Measurements from ENCODE around the gene AQP12A.

DNA sequence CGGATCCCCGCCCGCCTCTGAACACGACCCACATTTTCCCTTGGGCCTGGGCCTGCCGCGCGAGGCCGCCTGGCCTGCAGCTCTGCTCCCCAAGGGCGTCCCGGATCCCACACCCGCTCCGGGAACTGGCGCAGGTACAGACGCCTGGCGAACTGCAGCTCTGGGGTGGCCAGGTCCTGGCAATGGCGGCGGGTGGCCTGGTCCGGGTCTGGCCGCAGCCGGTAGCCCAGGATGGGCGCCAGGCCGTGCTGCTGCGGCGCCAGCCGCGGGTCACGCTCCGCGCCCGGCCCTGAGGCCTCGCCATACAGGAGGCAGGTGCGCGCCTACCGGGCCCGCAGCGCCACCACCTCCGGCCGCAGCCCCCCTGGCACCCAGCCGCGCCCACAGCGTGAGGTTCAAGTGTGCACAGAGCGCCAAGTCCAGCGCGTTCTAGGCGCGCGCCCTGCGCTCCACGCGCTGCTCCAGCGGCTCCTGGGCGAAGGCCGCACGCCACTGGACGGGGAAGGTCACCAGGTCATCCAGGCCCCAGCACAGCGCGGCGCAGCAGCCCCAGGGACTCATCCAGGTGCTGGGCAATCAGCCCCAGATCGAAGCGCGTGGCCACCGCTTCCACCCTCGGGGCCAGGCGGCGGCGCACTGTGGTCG, 9.5 kb downstream of the AQP12A start:
- no peak for TF ChIP-seq EP300 (IDR thresholded peaks at IDR 0.05; ENCODE audit: borderline replicate concordance in 1 of 2, low read depth in 1 of 2, low read length in 1 of 2)
- TF ChIP-seq, protein P1, sequence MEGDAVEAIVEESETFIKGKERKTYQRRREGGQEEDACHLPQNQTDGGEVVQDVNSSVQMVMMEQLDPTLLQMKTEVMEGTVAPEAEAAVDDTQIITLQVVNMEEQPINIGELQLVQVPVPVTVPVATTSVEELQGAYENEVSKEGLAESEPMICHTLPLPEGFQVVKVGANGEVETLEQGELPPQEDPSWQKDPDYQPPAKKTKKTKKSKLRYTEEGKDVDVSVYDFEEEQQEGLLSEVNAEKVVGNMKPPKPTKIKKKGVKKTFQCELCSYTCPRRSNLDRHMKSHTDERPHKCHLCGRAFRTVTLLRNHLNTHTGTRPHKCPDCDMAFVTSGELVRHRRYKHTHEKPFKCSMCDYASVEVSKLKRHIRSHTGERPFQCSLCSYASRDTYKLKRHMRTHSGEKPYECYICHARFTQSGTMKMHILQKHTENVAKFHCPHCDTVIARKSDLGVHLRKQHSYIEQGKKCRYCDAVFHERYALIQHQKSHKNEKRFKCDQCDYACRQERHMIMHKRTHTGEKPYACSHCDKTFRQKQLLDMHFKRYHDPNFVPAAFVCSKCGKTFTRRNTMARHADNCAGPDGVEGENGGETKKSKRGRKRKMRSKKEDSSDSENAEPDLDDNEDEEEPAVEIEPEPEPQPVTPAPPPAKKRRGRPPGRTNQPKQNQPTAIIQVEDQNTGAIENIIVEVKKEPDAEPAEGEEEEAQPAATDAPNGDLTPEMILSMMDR (IDR thresholded peaks at IDR 0.05): no peak
- no peak for TF ChIP-seq POLR2AphosphoS5 (IDR thresholded peaks at IDR 0.05; ENCODE audit: low read depth, low read length)
- no peak for TF ChIP-seq JUND (IDR thresholded peaks at IDR 0.05)

Data from SK-N-SH (cell line).